CD4-positive, alpha-beta T cell treated with Interferon gamma for 1 hour (primary cell): ENCODE data around the gene SHISAL2A.
"Not testable (repeated sequence)": the region's sequence is repeated elsewhere in the genome, so short reads cannot be mapped to it uniquely, and the experiment has no call there.

Experiments
- DNase-seq: peaks from one replicate; pipeline ENCODE4 v3.0.0-alpha.2; 2020

Gene SHISAL2A

GRCh38 chr1:52691821-52692220, 58.9 kb downstream of the SHISAL2A start:
- DNase-seq = no peak

GRCh38 chr1:52692697-52693096, 59.7 kb downstream of the SHISAL2A start:
- DNase-seq = no peak

DNA sequence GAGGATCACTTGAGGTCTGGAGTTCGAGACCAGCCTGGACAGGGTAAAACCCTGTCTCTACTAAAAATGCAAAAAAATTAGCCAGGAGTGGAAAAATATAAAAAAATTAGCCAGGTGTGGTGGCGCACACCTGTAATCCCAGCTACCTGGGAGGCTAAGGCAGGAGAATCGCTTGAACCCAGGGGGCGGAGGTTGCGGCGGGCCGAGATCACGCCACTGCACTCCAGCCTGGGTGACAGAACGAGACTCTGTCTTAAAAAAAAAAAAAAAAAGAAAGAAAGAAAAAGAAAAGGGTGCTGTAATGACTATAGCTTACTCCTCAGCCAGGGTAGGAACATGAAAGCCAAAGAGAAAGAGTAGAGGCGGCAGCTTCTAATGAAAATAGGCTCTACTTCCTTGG, 60.4 kb downstream of the SHISAL2A start:
- not testable (repeated sequence) for DNase-seq

GRCh38 chr1:52693843-52694242, 60.9 kb downstream of the SHISAL2A start:
- DNase-seq = no peak

DNA sequence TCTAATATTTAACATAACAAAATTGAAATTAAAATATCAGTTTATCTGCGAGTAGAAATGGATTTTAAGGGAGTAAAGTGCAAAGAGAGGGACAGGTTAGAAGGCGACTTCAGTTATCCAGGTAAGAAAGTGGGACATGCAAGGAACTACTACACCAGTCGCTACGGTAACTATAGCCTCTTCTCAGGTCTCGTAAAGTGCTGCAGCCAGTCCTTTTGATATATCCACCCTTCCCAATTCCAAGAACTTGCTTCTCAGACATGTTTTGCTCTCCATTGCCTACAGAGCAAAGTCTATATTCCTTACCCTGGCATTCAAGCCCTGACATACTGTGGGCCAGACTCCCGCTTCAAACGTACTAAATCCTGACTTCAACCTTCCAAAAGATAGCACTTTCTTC, 62.7 kb downstream of the SHISAL2A start:
- DNase-seq = no peak

DNA sequence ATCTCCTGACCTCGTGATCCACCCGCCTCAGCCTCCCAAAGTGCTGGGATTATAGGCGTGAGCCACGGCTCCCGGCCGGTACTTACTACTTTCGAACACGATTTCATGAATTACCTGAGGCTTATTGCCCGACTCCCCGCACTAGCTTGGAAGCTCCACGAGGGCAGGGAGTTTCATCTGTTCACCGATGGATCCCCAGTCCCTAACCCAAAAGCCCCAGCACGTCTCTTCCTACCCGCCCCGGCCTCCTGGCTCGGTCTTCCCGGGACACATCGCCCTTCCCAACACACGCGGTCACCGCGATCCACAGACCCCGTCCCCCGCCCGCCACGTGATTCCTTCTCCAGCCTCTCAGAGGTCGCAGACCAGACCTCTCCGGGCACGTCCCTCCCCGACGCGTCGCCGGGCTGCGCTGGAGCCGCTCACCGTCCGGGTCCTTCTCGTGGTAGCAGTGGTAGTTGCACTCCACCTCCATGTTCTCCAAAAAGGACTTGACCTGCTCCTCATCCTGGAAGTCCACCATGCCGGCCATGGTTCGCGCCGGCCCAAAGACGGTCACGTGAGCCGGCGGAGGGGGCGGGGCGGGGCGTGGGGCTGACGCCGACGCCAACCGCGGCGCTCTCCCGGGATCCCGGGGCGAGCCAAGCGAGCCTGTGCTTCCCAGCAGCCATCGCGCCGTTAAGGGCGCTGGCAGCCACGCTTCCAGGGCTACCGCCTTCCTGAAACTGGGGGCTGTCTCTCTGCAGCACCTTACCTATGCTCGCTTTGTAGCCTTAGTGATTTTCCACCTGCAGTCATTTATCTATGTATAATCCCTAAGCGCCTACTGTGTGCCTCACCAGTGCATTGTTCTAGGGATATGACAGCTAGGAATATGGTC, 65.1 kb downstream of the SHISAL2A start, which contains the start of gene COA7:
Gene COA7, minus strand, starts transcription at position 553 of the 880 bp plus-strand sequence. Its CDS starts 21 bp downstream, at position 532.
- DNase-seq = peak; percentile 60

GRCh38 chr1:52702886-52703787, 70.2 kb downstream of the SHISAL2A start:
- DNase-seq = peak; percentile 87

GRCh38 chr1:52706136-52706670, 73.2 kb downstream of the SHISAL2A start:
- DNase-seq = no peak
